ENCODE results near the gene SORBS2.

DNA sequence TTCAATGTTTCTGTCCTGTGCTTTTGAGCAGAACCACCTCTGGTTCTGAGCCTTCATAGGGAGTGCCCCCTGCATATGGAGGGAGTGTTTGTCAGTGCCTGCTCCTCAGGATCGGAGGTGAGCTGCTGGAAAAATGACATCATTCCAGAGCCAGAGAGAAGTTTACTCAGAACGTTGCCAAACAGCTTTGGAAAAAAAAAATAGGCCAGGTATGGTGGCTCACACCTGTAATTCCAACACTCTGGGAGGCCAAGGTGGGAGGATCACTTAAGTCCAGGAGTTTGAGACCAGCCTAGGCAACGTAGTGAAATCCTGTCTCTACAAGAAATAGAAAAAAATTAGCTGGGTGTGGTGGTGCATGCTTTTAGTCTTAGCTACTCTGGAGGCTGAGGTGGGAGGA lies 249.5 kb downstream of the SORBS2 start:
- no peak for TF ChIP-seq EZH2 (IDR thresholded peaks at IDR 0.05; ENCODE audit: low read length, missing control alignments)
- no peak for TF ChIP-seq CTCF (conservative IDR thresholded peaks at IDR 0.05 in 1 of 2, IDR thresholded peaks at IDR 0.05 in 1 of 2; ENCODE audit: low read depth in 1 of 2, low read length in 2 of 2)

Data from fibroblast of lung (primary cell).